Caco-2 (cell line): ENCODE measurements around the gene SLAMF6. TPM values are rescaled to one million over a fixed set of nuclear protein-coding genes. Genes with fewer than 3 reads are reported as not detected.

Source experiments
- BruUV-seq: library from RNA; stranded (reverse); fragments of 400-500 nt; replicated peaks from 2 replicates; lab custom pipeline; 2021; lab: Mats Ljungman, UMichigan
- CTCF ChIA-PET: fragments of 300-600 bp; sonication (Branson Sonifier 250); formaldehyde crosslinking; loops from one replicate; lab custom pipeline; 2022; ENCODE audit warnings: antibody characterized with exemption; lab: Charles Lee
- POLR2A ChIA-PET: fragments of 300-600 bp; sonication (Branson Sonifier 250); formaldehyde crosslinking; loops from one replicate; lab custom pipeline; 2022; ENCODE audit warnings: antibody characterized with exemption; lab: Charles Lee
- DNase-seq, 2 experiments: peaks; one replicate each; pipeline versions ENCODE4 v3.0.0 to v3.0.0-alpha.2; 2020 to 2022
- H3K27me3 ChIP-seq: replicated peaks from 2 replicates; pipeline ENCODE4 v1.6.0; 2011; ENCODE audit warnings: low read length; ENCODE audit not compliant: control insufficient read depth, insufficient read depth
- H3K36me3 ChIP-seq: 2 replicates; pipeline ENCODE4 v1.5.1; 2011; ENCODE audit warnings: low read length; ENCODE audit not compliant: control insufficient read depth, insufficient read depth
- H3K4me1 ChIP-seq: fragments of 250-450 bp; sonication (Bioruptor Pico); 2 replicates; pipeline ENCODE4 v1.5.1; 2020; ENCODE audit warnings: mild to moderate bottlenecking
- H3K4me3 ChIP-seq: 2 replicates; pipeline ENCODE4 v1.5.1; 2011; ENCODE audit warnings: low read depth, mild to moderate bottlenecking, control low read depth, low read length
- H3K9me3 ChIP-seq: fragments of 250-450 bp; sonication (Bioruptor Pico); 2 replicates; pipeline ENCODE4 v1.5.1; 2020; ENCODE audit warnings: mild to moderate bottlenecking, moderate library complexity
- H3K27ac Mint-ChIP-seq: one replicate; pipeline ENCODE4 v1.8.0; 2022; ENCODE audit warnings: mixed read lengths; ENCODE audit not compliant: unreplicated experiment
- H3K27me3 Mint-ChIP-seq: one replicate; pipeline ENCODE4 v1.8.0; 2022; ENCODE audit warnings: mixed read lengths; ENCODE audit not compliant: insufficient read depth, unreplicated experiment
- H3K36me3 Mint-ChIP-seq: one replicate; pipeline ENCODE4 v1.8.0; 2022; ENCODE audit warnings: mild to moderate bottlenecking, mixed read lengths; ENCODE audit not compliant: insufficient read depth, unreplicated experiment
- H3K4me1 Mint-ChIP-seq: one replicate; pipeline ENCODE4 v1.8.0; 2022; ENCODE audit warnings: low read depth, mixed read lengths; ENCODE audit not compliant: unreplicated experiment
- H3K4me3 Mint-ChIP-seq: one replicate; pipeline ENCODE4 v1.8.0; 2022; ENCODE audit warnings: mild to moderate bottlenecking, moderate library complexity, mixed read lengths; ENCODE audit not compliant: unreplicated experiment
- H3K9me3 Mint-ChIP-seq: one replicate; pipeline ENCODE4 v1.8.0; 2022; ENCODE audit warnings: mixed read lengths; ENCODE audit not compliant: unreplicated experiment
- intact Hi-C: fragments of 100-400 bp; cut with micrococcal nuclease; formaldehyde crosslinking; loops from one replicate; pipeline ENCODE4 v1.10.0; 2022; ENCODE audit not compliant: unreplicated experiment
- total RNA-seq: library from RNA; stranded (reverse); gene quantifications from 2 replicates; pipeline ENCODE4 v1.2.3, GENCODE V29; 2022
- TF ChIP-seq, protein P1 (sequence below), 2 experiments: fragments of 200-600 bp in 1 of 2; IDR thresholded peaks; 1 replicate in 1 of 2; 2 replicates in 1 of 2; pipeline versions ENCODE4 v1.5.1 to v1.8.0; 2011 to 2022; ENCODE audit warnings: antibody characterized with exemption in 1 of 2, control low read depth in 1 of 2, inconsistent platforms in 1 of 2, low read depth in 1 of 2, low read length in 1 of 2, mild to moderate bottlenecking in 1 of 2, moderate library complexity in 1 of 2; ENCODE audit not compliant: insufficient read depth in 1 of 2, severe bottlenecking in 1 of 2, unreplicated experiment in 1 of 2

SLAMF6 gene
- total RNA-seq, 1 experiment from 2014 or later: not detected

DNA sequence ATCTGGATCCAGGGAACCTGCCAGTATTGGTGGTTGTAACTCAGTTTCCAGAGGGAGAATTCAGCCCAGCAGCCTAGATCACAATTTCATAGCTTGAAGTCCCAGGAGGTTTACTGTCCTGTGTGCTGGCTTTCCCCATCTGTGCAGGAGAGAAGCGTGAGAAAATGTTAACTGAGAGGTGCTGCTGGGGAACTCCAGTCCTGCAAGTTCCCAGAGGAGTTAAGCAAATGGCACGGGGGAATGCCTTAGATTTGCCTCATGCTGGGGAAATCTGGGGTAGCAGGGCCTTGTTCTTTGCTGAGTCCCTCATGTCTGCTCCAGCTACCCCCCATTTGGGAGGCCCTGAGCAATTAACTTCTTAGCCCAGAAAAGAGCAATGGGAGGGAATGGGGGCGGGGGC, 25.1 kb upstream of the SLAMF6 start:
- DNase-seq: no peak
- Mint-ChIP-seq H3K4me3 (no peak overlapping the region), H3K4me1 (no peaks in the 10 kb centered on the region), H3K27ac (no peak overlapping the region), H3K9me3 (no peaks in the 10 kb centered on the region), H3K27me3 (no peaks in the 10 kb centered on the region), H3K36me3 (no peaks in the 10 kb centered on the region)
- H3K27me3 ChIP-seq: no peaks in the 10 kb centered on the region
- BruUV-seq: no TSS peak
- no peaks in the 10 kb centered on the region for H3K9me3 ChIP-seq
- POLR2A ChIA-PET: no interaction called here
- 0 out of 2 replicates have a peak, but pooled peaks cover 3% of the 10 kb centered on the region for H3K4me1 ChIP-seq
- intact Hi-C loops: no loop called here
- CTCF ChIA-PET: no interaction called here
- H3K36me3 ChIP-seq: no peaks in the 10 kb centered on the region
- TF ChIP-seq, protein P1, sequence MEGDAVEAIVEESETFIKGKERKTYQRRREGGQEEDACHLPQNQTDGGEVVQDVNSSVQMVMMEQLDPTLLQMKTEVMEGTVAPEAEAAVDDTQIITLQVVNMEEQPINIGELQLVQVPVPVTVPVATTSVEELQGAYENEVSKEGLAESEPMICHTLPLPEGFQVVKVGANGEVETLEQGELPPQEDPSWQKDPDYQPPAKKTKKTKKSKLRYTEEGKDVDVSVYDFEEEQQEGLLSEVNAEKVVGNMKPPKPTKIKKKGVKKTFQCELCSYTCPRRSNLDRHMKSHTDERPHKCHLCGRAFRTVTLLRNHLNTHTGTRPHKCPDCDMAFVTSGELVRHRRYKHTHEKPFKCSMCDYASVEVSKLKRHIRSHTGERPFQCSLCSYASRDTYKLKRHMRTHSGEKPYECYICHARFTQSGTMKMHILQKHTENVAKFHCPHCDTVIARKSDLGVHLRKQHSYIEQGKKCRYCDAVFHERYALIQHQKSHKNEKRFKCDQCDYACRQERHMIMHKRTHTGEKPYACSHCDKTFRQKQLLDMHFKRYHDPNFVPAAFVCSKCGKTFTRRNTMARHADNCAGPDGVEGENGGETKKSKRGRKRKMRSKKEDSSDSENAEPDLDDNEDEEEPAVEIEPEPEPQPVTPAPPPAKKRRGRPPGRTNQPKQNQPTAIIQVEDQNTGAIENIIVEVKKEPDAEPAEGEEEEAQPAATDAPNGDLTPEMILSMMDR (IDR thresholded peaks at IDR 0.05; ENCODE audit: insufficient read depth in 1 of 2, low read depth in 1 of 2, low read length in 1 of 2, severe bottlenecking in 1 of 2, unreplicated experiment in 1 of 2): no peak
- no peak overlapping the region for H3K4me3 ChIP-seq

DNA sequence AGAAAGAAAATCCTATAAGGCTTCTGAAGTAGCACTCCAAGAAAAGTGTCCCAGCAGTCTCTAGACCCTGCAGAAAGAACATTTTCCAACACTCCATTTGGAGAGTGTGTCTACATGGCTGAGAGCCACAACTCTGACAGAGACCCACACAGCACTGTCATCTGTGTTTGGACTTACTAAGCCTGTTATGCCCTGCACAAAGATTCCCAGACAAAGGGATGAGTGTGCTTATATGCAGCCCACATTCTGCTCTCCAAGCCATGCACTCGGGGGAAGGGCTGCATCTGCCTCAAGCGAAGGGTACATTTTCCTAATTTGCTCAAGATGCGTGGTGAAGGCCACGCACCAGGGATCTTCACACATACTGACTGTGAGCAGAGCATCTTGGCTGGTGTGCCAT, 24.4 kb upstream of the SLAMF6 start:
- TF ChIP-seq, protein P1 (IDR thresholded peaks at IDR 0.05; ENCODE audit: insufficient read depth in 1 of 2, low read depth in 1 of 2, low read length in 1 of 2, severe bottlenecking in 1 of 2, unreplicated experiment in 1 of 2): no peak
- H3K36me3 Mint-ChIP-seq: no peaks in the 10 kb centered on the region
- peaks cover under 1% of the 10 kb centered on the region for H3K4me1 Mint-ChIP-seq
- intact Hi-C loops: no loop called here
- ChIA-PET CTCF (no interaction called here), POLR2A (no interaction called here)
- Histone ChIP-seq H3K4me3 (no peak overlapping the region), H3K36me3 (no peaks in the 10 kb centered on the region), H3K27me3 (no peaks in the 10 kb centered on the region), H3K9me3 (no peaks in the 10 kb centered on the region), H3K4me1 (peaks cover 7% of the 10 kb centered on the region; the same call in 1 of the 2 replicates)
- no peak for DNase-seq
- no peaks in the 10 kb centered on the region for H3K27me3 Mint-ChIP-seq
- no peak overlapping the region for H3K4me3 Mint-ChIP-seq
- no peaks in the 10 kb centered on the region for H3K9me3 Mint-ChIP-seq
- H3K27ac Mint-ChIP-seq: no peak overlapping the region
- no TSS peak for BruUV-seq

DNA sequence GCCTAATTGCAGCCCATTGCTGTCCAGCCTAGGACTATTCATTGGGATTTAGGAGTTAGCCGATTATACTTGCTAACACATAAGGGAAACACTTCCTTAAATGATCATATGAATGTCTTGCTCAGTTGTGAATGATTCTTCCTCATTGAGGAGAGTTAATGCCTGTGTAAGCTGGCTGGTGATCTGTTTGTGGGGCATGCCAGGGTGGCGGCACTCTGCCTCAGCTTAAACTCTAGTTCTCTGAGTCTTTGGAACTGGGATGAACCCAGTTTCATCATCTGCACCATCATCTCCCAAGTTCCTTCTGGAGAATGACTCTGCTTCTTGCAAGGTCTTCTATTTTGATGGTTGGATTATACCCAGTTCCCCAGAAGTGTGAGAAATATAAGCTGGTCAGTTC, 23.9 kb upstream of the SLAMF6 start:
- Mint-ChIP-seq H3K4me1 (peaks cover 5% of the 10 kb centered on the region), H3K36me3 (no peaks in the 10 kb centered on the region), H3K9me3 (no peaks in the 10 kb centered on the region), H3K27me3 (no peaks in the 10 kb centered on the region), H3K27ac (no peak overlapping the region), H3K4me3 (no peak overlapping the region)
- H3K27me3 ChIP-seq: no peaks in the 10 kb centered on the region
- DNase-seq: no peak
- H3K36me3 ChIP-seq: no peaks in the 10 kb centered on the region
- ChIA-PET POLR2A (no interaction called here), CTCF (no interaction called here)
- intact Hi-C loops: no loop called here
- no TSS peak for BruUV-seq
- H3K4me3 ChIP-seq: no peak overlapping the region
- TF ChIP-seq, protein P1 (IDR thresholded peaks at IDR 0.05; ENCODE audit: insufficient read depth in 1 of 2, low read depth in 1 of 2, low read length in 1 of 2, severe bottlenecking in 1 of 2, unreplicated experiment in 1 of 2): no peak
- peaks cover 12% of the 10 kb centered on the region; the same call in 1 of the 2 replicates for H3K4me1 ChIP-seq
- H3K9me3 ChIP-seq: no peaks in the 10 kb centered on the region
